NT2/D1 (cell line): ENCODE data around the gene MICAL2.

Experiments used
- DNase-seq: peaks from one replicate; pipeline ENCODE4 v3.0.0-alpha.2; 2011; ENCODE audit warnings: low read depth, low spot score
- H3K27me3 ChIP-seq: 2 replicates; pipeline ENCODE4 v1.6.0; 2011; ENCODE audit warnings: mild to moderate bottlenecking; ENCODE audit not compliant: insufficient read length, insufficient read depth
- H3K36me3 ChIP-seq: 2 replicates; pipeline ENCODE4 v1.6.1; 2011; ENCODE audit warnings: mild to moderate bottlenecking, low read length, mixed read lengths; ENCODE audit not compliant: insufficient read depth, insufficient read length
- H3K4me1 ChIP-seq: 2 replicates; pipeline ENCODE4 v1.5.1; 2011; ENCODE audit not compliant: insufficient read depth, insufficient read length
- H3K4me3 ChIP-seq: 2 replicates; pipeline ENCODE4 v1.5.1; 2011; ENCODE audit warnings: low read depth; ENCODE audit not compliant: insufficient read length
- H3K9ac ChIP-seq: 2 replicates; pipeline ENCODE4 v1.6.0; 2011; ENCODE audit warnings: low read depth; ENCODE audit not compliant: insufficient read length
- H3K9me3 ChIP-seq: 2 replicates; pipeline ENCODE4 v1.5.1; 2011; ENCODE audit warnings: mild to moderate bottlenecking, low read length; ENCODE audit not compliant: insufficient read depth
- SUZ12 ChIP-seq: IDR thresholded peaks from 2 replicates; pipeline ENCODE4 v1.6.1; 2011; ENCODE audit not compliant: insufficient read length, insufficient read depth; ENCODE audit errors: extremely low read depth
- YY1 ChIP-seq: IDR thresholded peaks from 2 replicates; pipeline ENCODE4 v1.6.1; 2011; ENCODE audit not compliant: insufficient read length, insufficient read depth
- ZNF274 ChIP-seq: IDR thresholded peaks from 2 replicates; pipeline ENCODE4 v1.6.1; 2011; ENCODE audit warnings: mild to moderate bottlenecking, low read depth, low read length

MICAL2 gene

DNA sequence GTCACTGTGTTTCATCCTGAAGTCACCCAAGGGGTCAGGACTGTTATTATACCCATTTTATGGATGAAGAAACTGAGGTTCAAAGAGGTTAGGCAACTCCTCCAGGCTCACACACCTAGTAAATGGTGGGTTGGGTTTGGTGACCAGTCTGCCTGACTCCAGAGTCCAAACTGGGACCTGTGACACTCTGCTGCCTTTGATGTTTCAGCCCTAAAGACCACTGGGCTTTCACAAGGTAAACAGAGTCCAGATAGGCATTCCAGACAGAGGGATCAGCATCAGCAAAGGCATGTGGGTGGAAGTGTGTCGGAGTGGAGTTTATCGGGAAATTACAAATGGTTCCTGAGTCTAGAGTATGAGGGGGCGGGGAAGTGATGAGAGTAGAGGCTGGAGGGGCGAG, 38.5 kb downstream of the MICAL2 start:
- TF ChIP-seq SUZ12 = no peak
- TF ChIP-seq YY1 = no peak
- TF ChIP-seq ZNF274 = no peak
- Histone ChIP-seq H3K36me3 (peaks cover 3% of the 10 kb centered on the region), H3K9ac (no peak overlapping the region), H3K4me3 (no peak overlapping the region), H3K9me3 (no peaks in the 10 kb centered on the region), H3K27me3 (no peaks in the 10 kb centered on the region), H3K4me1 (no peaks in the 10 kb centered on the region)
- DNase-seq = no peak

DNA sequence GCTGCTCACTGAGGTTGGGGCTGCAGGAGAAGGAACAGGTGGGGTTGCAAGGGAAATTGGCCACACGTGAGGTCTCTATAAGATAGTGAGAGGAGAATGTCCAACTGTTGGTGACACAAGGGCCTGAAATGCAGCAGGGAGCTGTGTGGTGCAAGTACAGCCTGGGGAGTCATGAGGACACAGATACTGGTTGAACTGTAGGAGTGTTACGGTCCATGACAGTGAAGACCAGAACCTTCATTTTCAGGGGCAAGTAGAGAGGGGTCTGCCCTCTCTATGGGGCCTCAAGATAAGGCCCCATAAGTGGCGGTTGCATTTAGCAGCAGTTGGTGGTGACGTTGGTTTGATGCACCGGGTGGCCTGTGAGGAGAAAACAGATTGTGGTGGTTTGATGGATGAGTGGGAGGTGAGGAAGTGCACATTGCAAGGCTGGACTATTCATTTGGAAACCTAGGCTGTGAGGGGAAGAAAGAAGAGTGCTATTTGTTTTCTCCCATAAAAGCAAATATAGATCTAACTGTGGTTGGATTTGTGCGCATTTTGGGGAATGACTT, 39.4 kb downstream of the MICAL2 start:
- H3K27me3 ChIP-seq = no peaks in the 10 kb centered on the region
- H3K4me1 ChIP-seq = no peaks in the 10 kb centered on the region
- H3K9ac ChIP-seq = no peak overlapping the region
- H3K9me3 ChIP-seq = no peaks in the 10 kb centered on the region
- no peak overlapping the region for H3K4me3 ChIP-seq
- H3K36me3 ChIP-seq = peaks cover 6% of the 10 kb centered on the region
- DNase-seq = no peak
- TF ChIP-seq SUZ12 (no peak), YY1 (no peak), ZNF274 (no peak)

DNA sequence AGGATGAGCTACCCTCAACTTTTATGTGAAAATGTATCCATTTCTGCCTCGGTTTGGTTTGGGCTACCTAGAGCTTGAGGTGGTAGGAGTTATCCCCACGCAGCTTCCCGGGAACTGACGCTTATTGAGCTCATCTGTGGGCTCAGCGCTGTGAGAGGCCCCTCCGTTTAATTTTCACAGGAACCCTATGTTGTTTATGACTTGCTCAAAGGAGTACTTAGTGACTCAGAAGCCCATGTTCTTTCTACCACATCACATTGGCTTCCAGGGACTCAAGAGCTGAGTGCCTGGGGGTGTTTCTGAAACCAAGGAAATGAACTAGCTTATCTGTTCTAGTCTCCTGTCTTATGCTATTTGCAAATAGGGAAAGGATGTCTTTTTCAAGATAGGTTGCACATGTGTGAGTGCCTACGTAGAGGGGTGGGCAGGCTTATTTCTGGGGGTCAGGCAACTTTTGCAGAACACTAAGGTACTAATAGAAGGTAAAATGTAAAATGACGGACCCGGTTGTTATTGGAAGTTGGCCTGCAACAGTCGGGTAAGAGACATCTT, 40.5 kb downstream of the MICAL2 start:
- H3K9ac ChIP-seq = no peak overlapping the region
- no peaks in the 10 kb centered on the region for H3K9me3 ChIP-seq
- peaks cover 6% of the 10 kb centered on the region for H3K36me3 ChIP-seq
- no peaks in the 10 kb centered on the region for H3K4me1 ChIP-seq
- H3K27me3 ChIP-seq = no peaks in the 10 kb centered on the region
- TF ChIP-seq YY1 = no peak
- no peak for TF ChIP-seq SUZ12
- no peak for TF ChIP-seq ZNF274
- DNase-seq = no peak
- H3K4me3 ChIP-seq = no peak overlapping the region

DNA sequence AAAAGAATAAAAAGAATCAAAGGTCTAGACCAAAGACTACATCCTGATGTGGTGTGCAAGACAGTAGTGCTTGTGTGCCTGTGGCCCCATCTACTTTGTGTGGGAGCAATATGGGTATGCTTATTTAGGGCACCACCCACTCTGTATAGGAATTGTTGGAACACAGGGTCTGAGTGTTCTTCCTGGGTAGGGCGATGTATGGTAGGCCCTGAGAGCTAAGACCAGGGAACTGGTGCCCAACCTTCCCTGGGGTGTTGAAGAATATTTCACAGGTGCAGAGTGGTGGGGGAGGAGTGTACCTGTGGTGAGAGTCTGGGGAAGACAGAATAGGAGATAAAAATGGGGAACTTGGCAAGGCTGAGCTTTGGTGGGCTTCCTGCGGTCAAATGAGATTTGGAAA, 41.9 kb downstream of the MICAL2 start:
- H3K27me3 ChIP-seq = no peaks in the 10 kb centered on the region
- H3K9me3 ChIP-seq = no peaks in the 10 kb centered on the region
- no peak for TF ChIP-seq YY1
- no peak for TF ChIP-seq SUZ12
- no peak for TF ChIP-seq ZNF274
- H3K4me1 ChIP-seq = no peaks in the 10 kb centered on the region
- no peak overlapping the region for H3K9ac ChIP-seq
- peaks cover 6% of the 10 kb centered on the region for H3K36me3 ChIP-seq
- DNase-seq = no peak
- H3K4me3 ChIP-seq = no peak overlapping the region

DNA sequence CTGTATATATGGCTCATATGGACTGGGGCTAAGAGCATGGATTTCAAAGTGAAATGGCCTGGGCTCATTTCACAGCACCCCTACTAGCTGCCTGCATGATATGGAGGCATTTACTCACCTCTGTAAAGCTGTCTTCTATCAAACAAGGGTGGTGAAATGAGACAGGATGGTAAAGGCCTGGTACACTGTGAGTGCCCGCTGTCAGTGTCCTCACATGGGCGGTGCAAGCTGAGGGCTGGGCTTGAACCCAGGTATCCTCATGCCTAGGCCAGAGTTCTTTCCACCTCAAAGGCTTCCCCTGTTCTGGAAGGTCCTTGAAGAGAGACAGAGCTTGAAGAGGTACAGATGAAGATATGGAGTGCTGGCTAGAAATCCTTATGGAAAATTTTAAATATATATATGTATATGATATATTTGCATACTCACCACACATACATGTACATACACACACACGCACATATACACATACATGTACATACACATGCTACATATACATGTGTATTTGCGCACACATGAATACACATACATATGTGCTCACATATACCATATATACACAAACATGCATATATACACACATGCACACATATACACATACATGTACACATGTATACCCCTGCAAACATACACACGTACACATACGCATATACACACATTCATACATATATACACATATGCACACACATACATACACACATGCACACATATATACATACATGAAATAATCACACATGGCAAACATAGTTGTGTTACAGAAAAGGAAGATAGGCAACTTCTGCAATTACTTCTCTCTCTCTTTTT, 44.7 kb downstream of the MICAL2 start:
- TF ChIP-seq ZNF274 (no peak), YY1 (no peak), SUZ12 (no peak)
- no peak for DNase-seq
- peaks cover 6% of the 10 kb centered on the region for H3K36me3 ChIP-seq
- H3K4me3 ChIP-seq = no peak overlapping the region
- no peaks in the 10 kb centered on the region for H3K9me3 ChIP-seq
- H3K27me3 ChIP-seq = no peaks in the 10 kb centered on the region
- peaks cover 2% of the 10 kb centered on the region for H3K4me1 ChIP-seq
- H3K9ac ChIP-seq = no peak overlapping the region

DNA sequence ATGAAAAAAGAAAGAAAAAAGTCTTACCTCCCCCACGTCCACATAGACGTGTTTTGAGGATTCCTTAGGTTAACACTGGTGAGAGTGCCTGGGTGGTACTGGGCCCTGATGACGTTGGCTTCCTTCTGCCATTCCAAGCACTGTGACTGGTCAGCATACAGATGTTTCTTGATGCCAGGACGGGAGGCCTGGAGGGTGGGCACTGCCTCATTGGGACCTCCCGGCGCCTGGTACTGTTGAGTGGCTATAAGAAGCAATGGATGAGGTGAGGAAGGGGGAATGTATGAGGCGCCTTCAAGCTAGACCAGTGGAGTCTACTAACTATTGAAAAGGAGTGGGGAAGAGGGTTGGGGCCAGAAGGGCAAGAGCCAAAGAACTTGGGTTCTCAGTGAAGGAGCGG, 45.3 kb downstream of the MICAL2 start:
- no peak for DNase-seq
- no peaks in the 10 kb centered on the region for H3K27me3 ChIP-seq
- H3K4me1 ChIP-seq = peaks cover 4% of the 10 kb centered on the region
- H3K36me3 ChIP-seq = peaks cover 6% of the 10 kb centered on the region
- no peak overlapping the region for H3K4me3 ChIP-seq
- no peaks in the 10 kb centered on the region for H3K9me3 ChIP-seq
- H3K9ac ChIP-seq = no peak overlapping the region
- no peak for TF ChIP-seq ZNF274
- TF ChIP-seq YY1 = no peak
- TF ChIP-seq SUZ12 = no peak
